Measurements from ENCODE around the gene MYL3. TPM values are rescaled to one million over a fixed set of nuclear protein-coding genes. Genes with fewer than 3 reads are reported as not detected.
A peak's percentile ranks its signal among the peaks of the same experiment; 100 is the strongest.

MYL3 gene
- total RNA-seq, 2 experiments from 2014 or later, result not detected

- ChIA-PET CTCF (interaction anchor here (1.0 to 1.9 kb wide), 2 partner anchors 18 to 20 kb away, joined by 3 to 5 read pairs; no protein-coding TSS in a partner anchor), POLR2A (interaction anchor here (0.6 kb wide), 1 partner anchor 320 kb away, joined by 3 read pairs; no protein-coding TSS in a partner anchor)
- Mint-ChIP-seq H3K9me3 (ENCODE audit: low read depth) (no peaks in the 10 kb centered on the region), H3K27me3 (peaks cover 27% of the 10 kb centered on the region), H3K4me1 (peaks cover 2% of the 10 kb centered on the region), H3K4me3 (no peak overlapping the region), H3K36me3 (ENCODE audit: low read depth) (no peaks in the 10 kb centered on the region), H3K27ac (no peak overlapping the region)
- intact Hi-C loops (cut with DNase I, micrococcal nuclease), result no loop called here
- ATAC-seq (no peak), DNase-seq (no peak)
Observed at GRCh38 chr3:46891132-46891531, 27.9 kb upstream of the MYL3 start.

- ChIA-PET CTCF (interaction anchor here (1.9 kb wide), 1 partner anchor 19 kb away, joined by 5 read pairs; no protein-coding TSS in a partner anchor), POLR2A (no interaction called here)
- Mint-ChIP-seq H3K36me3 (ENCODE audit: low read depth) (no peaks in the 10 kb centered on the region), H3K4me1 (peaks cover 2% of the 10 kb centered on the region), H3K9me3 (ENCODE audit: low read depth) (no peaks in the 10 kb centered on the region), H3K27me3 (peaks cover 28% of the 10 kb centered on the region), H3K27ac (no peak overlapping the region), H3K4me3 (no peak overlapping the region)
- DNase-seq, result no peak
- intact Hi-C loops (cut with DNase I, micrococcal nuclease), result no loop called here
- ATAC-seq, result no peak
Observed at GRCh38 chr3:46890132-46890531, 26.9 kb upstream of the MYL3 start.

DNA sequence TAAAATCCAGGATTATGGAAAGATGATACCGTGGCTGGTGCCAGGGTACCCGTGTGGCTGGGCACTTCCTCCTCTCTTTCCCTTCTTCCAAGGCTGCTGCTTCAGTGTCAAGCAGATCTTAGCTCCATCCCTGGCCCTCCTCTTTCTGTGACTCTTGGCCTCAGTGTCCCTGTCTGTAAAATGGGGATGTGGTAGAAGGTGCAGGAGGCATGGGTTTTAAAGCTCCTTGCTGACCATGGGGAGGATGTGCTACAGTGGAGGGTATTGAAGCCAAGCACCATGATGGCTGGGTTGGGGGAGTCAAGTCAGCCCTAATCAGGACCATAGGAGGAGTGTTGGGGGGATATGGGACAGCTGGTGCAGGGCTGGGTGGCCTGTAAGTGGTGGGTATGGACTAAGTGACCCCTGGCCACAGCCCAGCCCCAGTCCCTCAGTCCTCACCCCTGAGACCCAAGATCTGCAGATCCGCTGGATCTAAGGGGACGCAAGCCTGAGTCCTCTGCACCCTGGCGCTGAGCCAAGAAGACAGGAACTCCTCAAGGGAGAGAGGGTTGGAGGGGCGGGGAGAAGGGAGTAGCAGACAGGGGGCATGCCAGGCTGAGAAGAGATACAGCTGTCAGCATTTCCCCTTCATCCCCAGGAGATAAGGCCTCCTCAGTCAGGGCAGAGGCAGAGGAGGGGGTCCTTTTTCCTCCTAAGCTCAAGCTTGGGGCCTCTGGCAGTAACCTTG, 26.3 kb upstream of the MYL3 start:
- ATAC-seq (no peak), DNase-seq (no peak)
- intact Hi-C loops (cut with DNase I, micrococcal nuclease), result no loop called here
- Mint-ChIP-seq H3K27ac (no peak overlapping the region), H3K27me3 (peaks cover 33% of the 10 kb centered on the region), H3K36me3 (ENCODE audit: low read depth) (no peaks in the 10 kb centered on the region), H3K4me3 (no peak overlapping the region), H3K9me3 (ENCODE audit: low read depth) (no peaks in the 10 kb centered on the region), H3K4me1 (peaks cover 2% of the 10 kb centered on the region)
- CTCF ChIA-PET, result no interaction called here
- POLR2A ChIA-PET, result no interaction called here

DNA sequence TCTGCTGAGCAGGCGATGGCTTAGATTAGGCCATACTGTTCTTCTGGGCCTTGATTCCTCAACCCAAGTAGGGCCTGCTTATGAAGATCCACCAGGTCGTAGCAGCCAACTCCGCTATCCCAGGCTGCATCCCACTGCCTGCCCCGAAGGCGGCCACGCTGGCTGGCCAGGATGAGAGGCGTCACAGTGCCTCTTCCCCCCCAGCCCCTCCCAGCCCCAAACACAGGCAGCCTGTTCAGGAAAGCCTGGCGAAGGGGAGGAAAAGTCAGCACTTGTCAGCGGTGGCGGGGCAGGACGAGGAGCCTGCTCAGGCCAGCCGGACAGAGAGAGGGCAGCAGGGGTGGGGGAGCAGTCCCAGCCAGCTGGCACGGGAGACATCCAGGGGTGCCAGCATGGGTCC, 25.5 kb upstream of the MYL3 start:
- H3K27me3 Mint-ChIP-seq, result peaks cover 36% of the 10 kb centered on the region
- intact Hi-C loops (cut with DNase I, micrococcal nuclease), result no loop called here
- DNase-seq, result no peak
- POLR2A ChIA-PET, result no interaction called here
- ATAC-seq, result no peak
- no peaks in the 10 kb centered on the region for H3K9me3 Mint-ChIP-seq (ENCODE audit: low read depth)
- H3K4me3 Mint-ChIP-seq, result no peak overlapping the region
- no peaks in the 10 kb centered on the region for H3K36me3 Mint-ChIP-seq (ENCODE audit: low read depth)
- CTCF ChIA-PET, result interaction anchor here (0.9 kb wide), 1 partner anchor 20 kb away, joined by 4 read pairs; no protein-coding TSS in a partner anchor
- peaks cover 2% of the 10 kb centered on the region for H3K4me1 Mint-ChIP-seq
- no peak overlapping the region for H3K27ac Mint-ChIP-seq

DNA sequence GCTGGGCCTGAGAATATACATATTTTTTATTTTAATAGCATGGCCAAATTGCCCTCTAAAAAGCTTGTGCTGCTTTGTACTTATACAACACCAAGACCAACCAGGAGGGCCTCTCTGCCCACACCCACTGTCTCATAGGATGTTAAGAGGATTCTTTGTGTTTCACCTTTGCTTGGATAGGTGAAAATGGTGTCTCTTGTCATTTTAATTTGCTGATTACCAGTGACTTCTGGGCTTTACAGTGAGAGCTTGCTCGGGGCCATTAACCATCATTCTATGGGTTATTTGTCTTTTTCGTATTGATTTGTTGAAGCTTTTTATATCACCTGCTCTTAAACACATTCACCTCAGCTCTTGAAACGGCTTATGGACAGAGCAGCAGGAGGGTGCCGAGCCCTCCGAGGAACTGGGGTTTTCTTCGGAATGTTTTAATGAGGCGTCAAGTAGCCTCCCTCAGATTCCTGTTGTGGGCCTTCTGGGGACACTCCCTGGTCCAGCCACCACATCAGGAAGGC, 24.8 kb upstream of the MYL3 start:
- ChIA-PET POLR2A (no interaction called here), CTCF (interaction anchor here (0.9 to 1.0 kb wide), 2 partner anchors 19 to 40 kb away, joined by 3 to 4 read pairs; no protein-coding TSS in a partner anchor)
- H3K27me3 Mint-ChIP-seq, result peaks cover 38% of the 10 kb centered on the region
- H3K9me3 Mint-ChIP-seq (ENCODE audit: low read depth), result no peaks in the 10 kb centered on the region
- no peak overlapping the region for H3K27ac Mint-ChIP-seq
- DNase-seq (no peak), ATAC-seq (no peak)
- no peak overlapping the region for H3K4me3 Mint-ChIP-seq
- peaks cover 2% of the 10 kb centered on the region for H3K4me1 Mint-ChIP-seq
- intact Hi-C loops (cut with DNase I, micrococcal nuclease), result no loop called here
- H3K36me3 Mint-ChIP-seq (ENCODE audit: low read depth), result no peaks in the 10 kb centered on the region

- Mint-ChIP-seq H3K4me3 (no peak overlapping the region), H3K4me1 (no peaks in the 10 kb centered on the region), H3K9me3 (ENCODE audit: low read depth) (no peaks in the 10 kb centered on the region), H3K27ac (no peak overlapping the region), H3K27me3 (peaks cover 27% of the 10 kb centered on the region), H3K36me3 (ENCODE audit: low read depth) (no peaks in the 10 kb centered on the region)
- DNase-seq, result no peak
- ATAC-seq, result no peak
- intact Hi-C loops (cut with DNase I, micrococcal nuclease), result no loop called here
- ChIA-PET POLR2A (no interaction called here), CTCF (interaction anchor here (0.6 to 1.4 kb wide), 5 partner anchors 8 to 438 kb away, joined by 3 to 6 read pairs (median 3); partner anchors contain the start of gene PTH1R)
Observed at GRCh38 chr3:46885612-46886011, 22.4 kb upstream of the MYL3 start.

GRCh38 chr3:46884929-46885328, 21.7 kb upstream of the MYL3 start:
- DNase-seq, result no peak
- peak; percentile 27 for ATAC-seq
- Mint-ChIP-seq H3K36me3 (ENCODE audit: low read depth) (no peaks in the 10 kb centered on the region), H3K9me3 (ENCODE audit: low read depth) (no peaks in the 10 kb centered on the region), H3K4me3 (no peak overlapping the region), H3K27ac (no peak overlapping the region), H3K27me3 (peaks cover 32% of the 10 kb centered on the region), H3K4me1 (no peaks in the 10 kb centered on the region)
- CTCF ChIA-PET, result interaction anchor here (0.6 to 1.4 kb wide), 4 partner anchors 9 to 439 kb away, joined by 3 to 6 read pairs (median 4); no protein-coding TSS in a partner anchor
- POLR2A ChIA-PET, result no interaction called here
- intact Hi-C loops (cut with DNase I, micrococcal nuclease), result no loop called here

- H3K4me3 Mint-ChIP-seq, result no peak overlapping the region
- no peak for ATAC-seq
- intact Hi-C loops (cut with DNase I, micrococcal nuclease), result no loop called here
- H3K27me3 Mint-ChIP-seq, result peaks cover 33% of the 10 kb centered on the region
- no peaks in the 10 kb centered on the region for H3K36me3 Mint-ChIP-seq (ENCODE audit: low read depth)
- no peak overlapping the region for H3K27ac Mint-ChIP-seq
- DNase-seq, result no peak
- no peaks in the 10 kb centered on the region for H3K4me1 Mint-ChIP-seq
- POLR2A ChIA-PET, result no interaction called here
- H3K9me3 Mint-ChIP-seq (ENCODE audit: low read depth), result no peaks in the 10 kb centered on the region
- CTCF ChIA-PET, result interaction anchor here (1.3 to 1.4 kb wide), 2 partner anchors 11 to 25 kb away, joined by 3 to 6 read pairs; no protein-coding TSS in a partner anchor
Observed at GRCh38 chr3:46884427-46884826, 21.2 kb upstream of the MYL3 start.

GRCh38 chr3:46883830-46884185, 20.6 kb upstream of the MYL3 start:
- H3K4me3 Mint-ChIP-seq, result no peak overlapping the region
- peaks cover 33% of the 10 kb centered on the region for H3K27me3 Mint-ChIP-seq
- intact Hi-C loops (cut with DNase I, micrococcal nuclease), result no loop called here
- no peak for DNase-seq
- H3K27ac Mint-ChIP-seq, result no peak overlapping the region
- ChIA-PET CTCF (interaction anchor here (0.6 kb wide), 1 partner anchor 102 kb away, joined by 4 read pairs; no protein-coding TSS in a partner anchor), POLR2A (no interaction called here)
- no peaks in the 10 kb centered on the region for H3K9me3 Mint-ChIP-seq (ENCODE audit: low read depth)
- no peak for ATAC-seq
- no peaks in the 10 kb centered on the region for H3K4me1 Mint-ChIP-seq
- no peaks in the 10 kb centered on the region for H3K36me3 Mint-ChIP-seq (ENCODE audit: low read depth)

DNA sequence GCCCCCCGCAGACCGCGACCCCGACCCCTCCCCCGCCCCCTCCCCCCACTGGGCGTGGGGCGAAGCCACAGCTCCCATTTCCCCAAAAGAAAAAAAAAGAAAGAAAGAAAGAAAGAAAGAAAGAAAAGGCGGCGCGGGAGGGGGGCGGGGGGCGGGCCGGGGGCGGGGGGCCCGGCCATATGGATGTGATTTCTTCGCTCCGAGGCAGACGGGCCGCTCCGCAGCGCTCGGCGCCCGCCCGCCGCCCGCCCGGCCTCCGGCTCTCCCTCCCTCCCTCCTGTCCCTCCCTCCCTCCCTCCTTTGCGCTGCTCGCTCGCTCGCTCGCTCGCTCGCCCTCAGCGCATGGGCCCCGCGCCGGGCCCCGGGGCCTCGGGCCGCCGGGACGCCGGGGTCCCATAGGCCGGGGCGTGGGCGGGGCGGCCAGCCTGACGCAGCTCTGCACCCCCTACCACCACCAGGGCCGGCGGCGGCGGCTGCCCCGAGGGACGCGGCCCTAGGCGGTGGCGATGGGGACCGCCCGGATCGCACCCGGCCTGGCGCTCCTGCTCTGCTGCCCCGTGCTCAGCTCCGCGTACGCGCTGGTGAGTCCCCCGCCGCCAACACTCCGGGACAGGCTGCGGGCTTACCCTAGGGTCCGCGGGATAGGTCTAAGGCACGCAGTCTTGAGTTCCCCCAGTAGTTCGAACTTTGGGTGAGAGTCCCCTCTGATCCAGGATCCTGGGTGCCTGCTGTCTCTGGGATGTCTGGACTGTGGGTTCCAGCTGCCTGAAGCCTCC, 20.0 kb upstream of the MYL3 start:
- POLR2A ChIA-PET, result no interaction called here
- Mint-ChIP-seq H3K4me3 (no peak overlapping the region), H3K4me1 (no peaks in the 10 kb centered on the region), H3K27me3 (peaks cover 33% of the 10 kb centered on the region), H3K9me3 (ENCODE audit: low read depth) (no peaks in the 10 kb centered on the region), H3K36me3 (ENCODE audit: low read depth) (no peaks in the 10 kb centered on the region), H3K27ac (no peak overlapping the region)
- DNase-seq, result peak; percentile 49
- peak; percentile 57 for ATAC-seq
- CTCF ChIA-PET, result interaction anchor here (0.6 kb wide), 1 partner anchor 103 kb away, joined by 4 read pairs; no protein-coding TSS in a partner anchor
- intact Hi-C loops (cut with DNase I, micrococcal nuclease), result no loop called here

- Mint-ChIP-seq H3K27ac (no peak overlapping the region), H3K27me3 (peaks cover 33% of the 10 kb centered on the region), H3K4me1 (no peaks in the 10 kb centered on the region), H3K36me3 (ENCODE audit: low read depth) (no peaks in the 10 kb centered on the region), H3K9me3 (ENCODE audit: low read depth) (no peaks in the 10 kb centered on the region), H3K4me3 (peak overlapping the region; percentile 49)
- ATAC-seq (no peak), DNase-seq (no peak)
- ChIA-PET POLR2A (no interaction called here), CTCF (interaction anchor here (0.7 to 1.0 kb wide), 2 partner anchors 27 to 35 kb away, joined by 3 read pairs; no protein-coding TSS in a partner anchor)
- intact Hi-C loops (cut with DNase I, micrococcal nuclease), result no loop called here
Observed at GRCh38 chr3:46882377-46883053, 19.3 kb upstream of the MYL3 start.
